Neural progenitor cell (in vitro differentiated cells): ENCODE data around the gene DHRS4.
"Not testable (repeated sequence)": the region's sequence is repeated elsewhere in the genome, so short reads cannot be mapped to it uniquely, and the experiment has no call there.

Experiments used
- EZH2 ChIP-seq: fragments of 200-600 bp; sonication (generic); IDR thresholded peaks from 2 replicates; pipeline ENCODE4 v1.6.1; 2017; ENCODE audit warnings: antibody characterized with exemption, mild to moderate bottlenecking, moderate library complexity
- TF ChIP-seq, protein P1 (sequence below): fragments of 200-600 bp; sonication (generic); IDR thresholded peaks from 2 replicates; pipeline ENCODE4 v1.5.1; 2017; ENCODE audit warnings: antibody characterized with exemption, mild to moderate bottlenecking

DNA sequence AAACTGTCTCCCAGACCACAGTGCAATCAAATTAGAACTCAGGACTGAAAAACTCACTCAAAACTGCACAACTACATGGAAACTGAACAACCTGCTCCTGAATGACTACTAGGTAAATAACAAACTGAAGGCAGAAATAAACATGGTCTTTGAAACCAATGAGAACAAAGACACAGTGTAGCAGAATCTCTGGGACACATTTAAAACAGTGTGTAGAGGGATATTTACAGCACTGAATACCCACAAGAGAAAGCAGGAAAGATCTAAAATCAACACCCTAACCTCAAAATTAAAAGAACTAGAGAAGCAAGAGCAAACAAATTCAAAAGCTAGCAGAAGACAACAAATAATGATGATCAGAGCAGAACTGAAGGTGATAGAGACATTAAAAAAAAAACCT is 20.5 kb downstream of the DHRS4 start:
- TF ChIP-seq, protein P1, sequence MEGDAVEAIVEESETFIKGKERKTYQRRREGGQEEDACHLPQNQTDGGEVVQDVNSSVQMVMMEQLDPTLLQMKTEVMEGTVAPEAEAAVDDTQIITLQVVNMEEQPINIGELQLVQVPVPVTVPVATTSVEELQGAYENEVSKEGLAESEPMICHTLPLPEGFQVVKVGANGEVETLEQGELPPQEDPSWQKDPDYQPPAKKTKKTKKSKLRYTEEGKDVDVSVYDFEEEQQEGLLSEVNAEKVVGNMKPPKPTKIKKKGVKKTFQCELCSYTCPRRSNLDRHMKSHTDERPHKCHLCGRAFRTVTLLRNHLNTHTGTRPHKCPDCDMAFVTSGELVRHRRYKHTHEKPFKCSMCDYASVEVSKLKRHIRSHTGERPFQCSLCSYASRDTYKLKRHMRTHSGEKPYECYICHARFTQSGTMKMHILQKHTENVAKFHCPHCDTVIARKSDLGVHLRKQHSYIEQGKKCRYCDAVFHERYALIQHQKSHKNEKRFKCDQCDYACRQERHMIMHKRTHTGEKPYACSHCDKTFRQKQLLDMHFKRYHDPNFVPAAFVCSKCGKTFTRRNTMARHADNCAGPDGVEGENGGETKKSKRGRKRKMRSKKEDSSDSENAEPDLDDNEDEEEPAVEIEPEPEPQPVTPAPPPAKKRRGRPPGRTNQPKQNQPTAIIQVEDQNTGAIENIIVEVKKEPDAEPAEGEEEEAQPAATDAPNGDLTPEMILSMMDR = not testable (repeated sequence)
- not testable (repeated sequence) for TF ChIP-seq EZH2
